Stomach (tissue), 9 donors: ENCODE results near the gene FSIP1. TPM values are rescaled to one million over a fixed set of nuclear protein-coding genes. Genes with fewer than 3 reads are reported as not detected.

Source experiments
- DNase-seq, 2 donors: peaks; one replicate each; pipeline versions ENCODE4 v3.0.0 to v3.0.0-alpha.2; 2013 to 2019
- H3K27ac ChIP-seq, 5 donors: fragments of 200-600 bp in 4 of 5; sonication (generic) in 4 of 5; one replicate each; pipeline ENCODE4 v1.5.1; 2013 to 2019; ENCODE audit warnings: mild to moderate bottlenecking in 1 of 5, moderate library complexity in 1 of 5
- H3K27me3 ChIP-seq, 3 donors: fragments of 200-600 bp; sonication (generic); one replicate each; pipeline ENCODE4 v1.5.1; 2017 to 2019; ENCODE audit warnings: mixed run types in 1 of 3
- H3K36me3 ChIP-seq, 4 donors: fragments of 200-600 bp; sonication (generic); 1 replicate in 3 of 4; 2 replicates in 1 of 4; pipeline ENCODE4 v1.5.1; 2016 to 2019
- H3K4me1 ChIP-seq, 4 donors: fragments of 200-600 bp; sonication (generic); one replicate each; pipeline ENCODE4 v1.5.1; 2016 to 2019
- H3K4me3 ChIP-seq, 4 donors: fragments of 200-600 bp; sonication (generic) in 3 of 4; one replicate each; pipeline ENCODE4 v1.5.1; 2016 to 2019; ENCODE audit warnings: mild to moderate bottlenecking in 1 of 4
- H3K9me3 ChIP-seq, 4 donors: fragments of 200-600 bp; sonication (generic); one replicate each; pipeline ENCODE4 v1.5.1; 2016 to 2019
- CTCF ChIP-seq, 7 experiments: fragments of 450-650 bp in 4 of 7; fragments of 200-600 bp in 3 of 7; sonication (generic) in 3 of 7; IDR thresholded peaks; one replicate each; pipeline ENCODE4 v1.5.1; 2016 to 2019; ENCODE audit warnings: antibody characterized with exemption in 7 of 7, control low read depth in 2 of 7, mild to moderate bottlenecking in 1 of 7
- EP300 ChIP-seq: sonication (generic); formaldehyde crosslinking; IDR thresholded peaks from one replicate; pipeline ENCODE4 v1.6.1; 2017; ENCODE audit warnings: antibody characterized with exemption
- POLR2A ChIP-seq, 4 donors: fragments of 450-650 bp; IDR thresholded peaks; one replicate each; pipeline ENCODE4 v1.6.1; 2016; ENCODE audit warnings: antibody characterized with exemption in 4 of 4, control low read depth in 2 of 4, mild to moderate bottlenecking in 1 of 4, moderate library complexity in 1 of 4
- POLR2AphosphoS5 ChIP-seq, 3 donors: sonication (generic); formaldehyde crosslinking; IDR thresholded peaks; one replicate each; pipeline ENCODE4 v1.6.1; 2016; ENCODE audit warnings: antibody characterized with exemption in 3 of 3
- WGBS, 5 donors: extraction: QIAGEN DNeasy Blood & Tissue Kit in 3 of 5; methylation state at CpG; one replicate each; pipeline versions ENCODE4 v1.1.5 to v1.1.7; 2013 to 2018; 5-methylcytosine and 5-hydroxymethylcytosine counted together
- intact Hi-C: fragments of 100-400 bp; cut with DNase I; formaldehyde crosslinking; loops from one replicate; pipeline ENCODE4 v1.15.1; 2023; ENCODE audit warnings: low total_unique reads
- polyA plus RNA-seq, 3 donors: library from polyadenylated mRNA; stranded (reverse); fragments of 200-250 nt; gene quantifications; one replicate each; pipeline ENCODE4 v1.2.3, GENCODE V29; 2013
- total RNA-seq, 5 donors: library from RNA; depleted of rRNA; stranded (reverse); fragments of >200 nt; gene quantifications; one replicate each; pipeline versions ENCODE4 v1.1.0 to v1.2.3, GENCODE V29; 2014 to 2016
- donor health status: healthy with polysubstance abuse.
- donor health status: Bipolar disorder and iron deficiency.
- donor health status: healthy.

The FSIP1 gene
- total and polyA plus RNA-seq, 8 donors = 0.08 to 141 (median 0.66) TPM

DNA sequence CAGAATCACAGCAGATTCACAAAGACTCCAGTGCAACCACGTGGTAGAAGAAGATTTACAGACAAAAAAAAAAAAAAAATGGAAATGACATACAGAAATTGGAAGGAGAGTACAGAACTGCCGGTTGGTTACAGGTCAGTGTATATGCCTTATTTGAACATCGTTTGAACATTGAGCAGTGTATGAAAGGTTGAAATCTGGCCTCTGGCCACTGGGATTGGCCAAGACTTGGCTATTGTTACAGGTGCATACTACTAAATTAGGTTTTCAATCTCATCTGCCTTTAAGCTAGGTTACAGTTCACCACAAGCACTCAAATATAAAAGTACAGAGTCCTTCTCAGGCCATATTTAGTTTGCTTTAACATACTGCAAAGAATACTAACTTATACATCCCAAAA, 142.0 kb downstream of the FSIP1 start:
- Histone ChIP-seq H3K27ac (no peak overlapping the region), H3K9me3 (no peaks in the 10 kb centered on the region), H3K4me1 (peaks cover 0 to 10% (median 0%) of the 10 kb centered on the region in 4 donors), H3K36me3 (no peaks in the 10 kb centered on the region), H3K4me3 (no peak overlapping the region), H3K27me3 (no peaks in the 10 kb centered on the region)
- no peak for DNase-seq
- WGBS, 5 donors = 63 to 79% (median 71%) methylated on average over 3 of the region's 3 CpGs
- no peak for TF ChIP-seq EP300
- TF ChIP-seq POLR2A (IDR thresholded peaks at IDR 0.05) = no peak
- TF ChIP-seq CTCF (IDR thresholded peaks at IDR 0.05) = no peak
- TF ChIP-seq POLR2AphosphoS5 (IDR thresholded peaks at IDR 0.05) = no peak
- intact Hi-C loops = no loop called here

DNA sequence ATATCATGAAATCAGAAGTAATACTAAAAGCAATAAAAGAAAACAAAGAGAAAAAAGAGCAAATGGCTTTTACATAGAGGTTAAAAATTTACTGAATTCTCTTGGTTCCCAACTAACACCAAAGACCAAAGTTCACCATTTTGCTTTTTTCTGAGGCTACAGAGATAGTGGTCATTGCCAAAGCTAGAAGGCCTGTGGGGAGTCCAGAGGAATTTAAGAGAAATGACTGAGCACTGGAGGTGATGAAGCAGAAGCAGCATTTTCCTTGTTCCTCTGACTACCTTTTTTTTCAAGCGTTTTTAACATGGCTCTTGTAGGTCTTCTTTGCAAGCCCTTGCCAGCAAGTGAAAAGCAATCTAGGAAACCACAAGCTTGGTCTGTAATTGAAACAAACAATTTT, 143.6 kb downstream of the FSIP1 start:
- DNase-seq = no peak
- no peaks in the 10 kb centered on the region for H3K36me3 ChIP-seq
- no peak overlapping the region for H3K27ac ChIP-seq
- 71 to 94% (median 89%) methylated on average over 1 of the region's 1 CpG for WGBS, 5 donors
- H3K4me3 ChIP-seq = no peak overlapping the region
- no peak for TF ChIP-seq POLR2AphosphoS5 (IDR thresholded peaks at IDR 0.05)
- no peak for TF ChIP-seq POLR2A (IDR thresholded peaks at IDR 0.05)
- no peak for TF ChIP-seq EP300
- TF ChIP-seq CTCF (IDR thresholded peaks at IDR 0.05) = no peak
- peaks cover 0 to 10% (median 0%) of the 10 kb centered on the region in 4 donors for H3K4me1 ChIP-seq
- no peaks in the 10 kb centered on the region for H3K9me3 ChIP-seq
- no peaks in the 10 kb centered on the region for H3K27me3 ChIP-seq
- intact Hi-C loops = no loop called here

GRCh38 chr15:39638041-39638440, 144.6 kb downstream of the FSIP1 start:
- Histone ChIP-seq H3K36me3 (no peaks in the 10 kb centered on the region), H3K27ac (no peak overlapping the region), H3K4me1 (peaks cover 0 to 10% (median 0%) of the 10 kb centered on the region in 4 donors), H3K9me3 (no peaks in the 10 kb centered on the region), H3K4me3 (no peak overlapping the region), H3K27me3 (no peaks in the 10 kb centered on the region)
- intact Hi-C loops = no loop called here
- WGBS, 5 donors = 95 to 100% (median 98%) methylated on average over 1 of the region's 1 CpG
- DNase-seq = no peak
- no peak for TF ChIP-seq CTCF (IDR thresholded peaks at IDR 0.05)
- TF ChIP-seq POLR2AphosphoS5 (IDR thresholded peaks at IDR 0.05) = no peak
- TF ChIP-seq POLR2A (IDR thresholded peaks at IDR 0.05) = no peak
- no peak for TF ChIP-seq EP300

GRCh38 chr15:39631357-39631756, 151.3 kb downstream of the FSIP1 start:
- Histone ChIP-seq H3K4me1 (peaks cover 0 to 19% (median 17%) of the 10 kb centered on the region in 4 donors), H3K27ac (no peak overlapping the region), H3K36me3 (no peaks in the 10 kb centered on the region), H3K27me3 (no peaks in the 10 kb centered on the region), H3K9me3 (no peaks in the 10 kb centered on the region), H3K4me3 (no peak overlapping the region)
- DNase-seq = no peak
- TF ChIP-seq POLR2AphosphoS5 (IDR thresholded peaks at IDR 0.05) (no peak), POLR2A (IDR thresholded peaks at IDR 0.05) (no peak), CTCF (IDR thresholded peaks at IDR 0.05) (no peak), EP300 (no peak)
- intact Hi-C loops = no loop called here
- WGBS, 5 donors = 84 to 95% (median 88%) methylated on average over 3 of the region's 3 CpGs
